HG03103 (cell line): Measurements from ENCODE around the gene RSAD1.
"Not testable (repeated sequence)": the region's sequence is repeated elsewhere in the genome, so short reads cannot be mapped to it uniquely, and the experiment has no call there.

ENCODE experiments used
- ATAC-seq: cut with Tn5 transposase; IDR thresholded peaks from one replicate; pipeline ENCODE4 v1.9.1; 2021; ENCODE audit warnings: low read depth; ENCODE audit not compliant: unreplicated experiment

RSAD1 gene

GRCh38 chr17:50471009-50471905 lies 7.4 kb upstream of the RSAD1 start:
- ATAC-seq: no peak

- ATAC-seq: no peak
Observed at GRCh38 chr17:50472286-50472685, 6.4 kb upstream of the RSAD1 start.

GRCh38 chr17:50472761-50473161 lies 5.9 kb upstream of the RSAD1 start:
- ATAC-seq: not testable (repeated sequence)

- ATAC-seq: no peak
Observed at GRCh38 chr17:50473901-50474300, 4.8 kb upstream of the RSAD1 start.

GRCh38 chr17:50474523-50474922 lies 4.1 kb upstream of the RSAD1 start:
- ATAC-seq: no peak

- no peak for ATAC-seq
Observed at GRCh38 chr17:50475362-50475761, 3.3 kb upstream of the RSAD1 start.

GRCh38 chr17:50475775-50476544 lies 2.7 kb upstream of the RSAD1 start:
- ATAC-seq: not testable (repeated sequence)

GRCh38 chr17:50476545-50477315 lies 1.9 kb upstream of the RSAD1 start:
- no peak for ATAC-seq

- ATAC-seq: no peak
Observed at GRCh38 chr17:50477976-50478375, 684 bp upstream of the RSAD1 start.

GRCh38 chr17:50479522-50480141 lies 972 bp downstream of the RSAD1 start:
- no peak for ATAC-seq

- no peak for ATAC-seq
Observed at GRCh38 chr17:50480142-50480764, 1.6 kb downstream of the RSAD1 start.

GRCh38 chr17:50480854-50481490 lies 2.3 kb downstream of the RSAD1 start:
- no peak for ATAC-seq

GRCh38 chr17:50481648-50482047 lies 3.0 kb downstream of the RSAD1 start:
- no peak for ATAC-seq

- no peak for ATAC-seq
Observed at GRCh38 chr17:50482110-50482509, 3.5 kb downstream of the RSAD1 start.

- ATAC-seq: no peak
Observed at GRCh38 chr17:50482516-50482915, 3.9 kb downstream of the RSAD1 start.

GRCh38 chr17:50483266-50483665 lies 4.6 kb downstream of the RSAD1 start:
- no peak for ATAC-seq

- no peak for ATAC-seq
Observed at GRCh38 chr17:50484386-50485155, 5.9 kb downstream of the RSAD1 start.

GRCh38 chr17:50487213-50488096 lies 8.8 kb downstream of the RSAD1 start:
- no peak for ATAC-seq
